CD4-positive, alpha-beta T cell (primary cell): ENCODE data around the gene CD109. TPM values are rescaled to one million over a fixed set of nuclear protein-coding genes. Genes with fewer than 3 reads are reported as not detected.
"Not testable (repeated sequence)": the region's sequence is repeated elsewhere in the genome, so short reads cannot be mapped to it uniquely, and the experiment has no call there.

ENCODE experiments used
- ATAC-seq: fragments of 200-7000 bp; cut with Tn5 transposase; one replicate; pipeline ENCODE4 v1.10.0; 2022; ENCODE audit warnings: mild to moderate bottlenecking; ENCODE audit not compliant: poor library complexity
- CTCF ChIA-PET: fragments of 350-600 bp; sonication (Branson Sonifier 250); formaldehyde crosslinking; loops from one replicate; lab custom pipeline; 2021; ENCODE audit warnings: antibody characterized with exemption, inconsistent platforms; lab: Charles Lee
- POLR2A ChIA-PET: fragments of 350-600 bp; sonication (Branson Sonifier 250); formaldehyde crosslinking; loops from one replicate; lab custom pipeline; 2021; ENCODE audit warnings: antibody characterized with exemption, inconsistent platforms; lab: Charles Lee
- DNase-seq, 14 experiments: peaks; one replicate each; pipeline ENCODE4 v3.0.0-alpha.2; 2013 to 2020; ENCODE audit warnings: mixed read lengths in 2 of 14
- H3K27ac ChIP-seq, 2 donors: one replicate each; pipeline versions ENCODE4 v1.5.1 to v1.7.0; 2013; ENCODE audit warnings: low read length in 2 of 2, low read depth in 1 of 2, mild to moderate bottlenecking in 1 of 2
- H3K27me3 ChIP-seq, 2 experiments: 1 replicate in 1 of 2; 2 replicates in 1 of 2; pipeline versions ENCODE4 v1.6.1 to v1.7.0; 2013; ENCODE audit warnings: low read length in 2 of 2, control low read depth in 1 of 2, mild to moderate bottlenecking in 1 of 2, moderate library complexity in 1 of 2; ENCODE audit not compliant: insufficient read depth in 2 of 2, control insufficient read depth in 1 of 2
- H3K36me3 ChIP-seq: one replicate; pipeline ENCODE4 v1.6.1; 2013; ENCODE audit warnings: low read length, control low read depth; ENCODE audit not compliant: insufficient read depth
- H3K4me1 ChIP-seq: one replicate; pipeline ENCODE4 v1.6.1; 2013; ENCODE audit warnings: low read length, control low read depth; ENCODE audit not compliant: insufficient read depth
- H3K4me3 ChIP-seq: one replicate; pipeline ENCODE4 v1.5.1; 2013; ENCODE audit warnings: mild to moderate bottlenecking, low read length, moderate library complexity
- H3K9me3 ChIP-seq, 2 experiments: 1 replicate in 1 of 2; 2 replicates in 1 of 2; pipeline versions ENCODE4 v1.6.1 to v1.7.0; 2013; ENCODE audit warnings: low read length in 2 of 2, mild to moderate bottlenecking in 2 of 2, control low read depth in 1 of 2, moderate library complexity in 1 of 2; ENCODE audit not compliant: control insufficient read depth in 1 of 2, insufficient read depth in 1 of 2
- H3K27ac Mint-ChIP-seq: one replicate; pipeline ENCODE4 v1.8.0; 2020; ENCODE audit warnings: mixed read lengths
- H3K27me3 Mint-ChIP-seq: one replicate; pipeline ENCODE4 v1.8.0; 2021; ENCODE audit warnings: mixed read lengths
- H3K36me3 Mint-ChIP-seq: one replicate; pipeline ENCODE4 v1.8.0; 2021; ENCODE audit warnings: low read depth, mixed read lengths
- H3K4me1 Mint-ChIP-seq: one replicate; pipeline ENCODE4 v1.8.0; 2021; ENCODE audit warnings: low read depth, mixed read lengths
- H3K4me3 Mint-ChIP-seq: one replicate; pipeline ENCODE4 v1.8.0; 2020; ENCODE audit warnings: mild to moderate bottlenecking, mixed read lengths
- H3K9me3 Mint-ChIP-seq: one replicate; pipeline ENCODE4 v1.8.0; 2020; ENCODE audit warnings: mixed read lengths
- intact Hi-C, 2 experiments: fragments of 100-400 bp; cut with DNase I in 1 of 2; cut with micrococcal nuclease in 1 of 2; formaldehyde crosslinking; loops; one replicate each; pipeline versions ENCODE4 v1.15.1 to v1.9.0; 2023 to 2025; cut with DNase I, micrococcal nuclease
- total RNA-seq, 174 experiments: library from RNA in 2 of 174; stranded (reverse) in 2 of 174; gene quantifications; one replicate each; pipeline ENCODE4 v1.2.3 and lab custom pipeline; 2021 to 2026
- TF ChIP-seq, protein P1 (sequence below): fragments of 200-600 bp; IDR thresholded peaks from one replicate; pipeline ENCODE4 v1.8.0; 2022; ENCODE audit warnings: antibody characterized with exemption, mild to moderate bottlenecking

CD109 gene
- total RNA-seq, 2 experiments from 2014 or later: 0.75 to 0.80 TPM

DNA sequence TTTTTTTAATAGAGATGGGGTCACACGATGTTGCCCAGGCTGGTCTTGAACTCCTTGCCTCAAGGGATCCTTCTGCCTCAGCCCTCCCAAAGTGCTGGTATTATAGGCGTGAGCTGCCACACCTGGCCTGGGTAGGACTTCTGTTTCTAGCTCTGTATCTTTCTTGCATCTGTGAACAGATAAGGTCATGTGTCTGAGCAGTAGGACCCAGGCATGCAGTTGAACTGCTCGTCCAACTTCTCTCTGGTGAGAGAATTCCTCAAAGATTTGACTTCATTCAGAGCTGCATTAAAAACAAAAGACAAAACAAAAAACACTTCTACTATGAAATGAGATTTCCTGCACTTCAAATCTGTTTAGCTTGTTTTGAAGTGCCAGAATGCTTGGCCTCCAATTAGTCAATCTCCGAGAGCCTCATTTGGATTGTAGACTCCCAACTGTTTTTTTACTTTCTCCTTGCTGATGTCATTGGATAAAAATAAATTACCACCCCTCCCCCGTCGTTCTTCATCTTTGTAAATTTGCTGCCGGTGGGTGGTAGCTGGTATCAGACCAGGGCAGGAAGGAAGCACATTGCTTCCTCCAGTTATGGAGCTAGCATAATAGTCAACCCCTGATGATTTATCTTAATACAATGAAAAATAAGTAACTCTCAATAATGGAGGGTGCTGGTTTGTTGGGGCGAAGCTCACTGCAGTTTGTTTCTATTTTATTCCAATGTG lies 17.6 kb downstream of the CD109 start:
- intact Hi-C loops: no loop called here
- Histone ChIP-seq H3K36me3 (no peaks in the 10 kb centered on the region), H3K27ac (no peak overlapping the region), H3K27me3 (no peaks in the 10 kb centered on the region), H3K4me1 (peaks cover 4% of the 10 kb centered on the region), H3K9me3 (no peaks in the 10 kb centered on the region), H3K4me3 (no peak overlapping the region)
- DNase-seq (no peak), ATAC-seq (no peak)
- CTCF ChIA-PET: interaction anchor here (0.6 to 1.0 kb wide), 2 partner anchors 20 to 462 kb away, joined by 3 read pairs; no protein-coding TSS in a partner anchor
- no peak overlapping the region for H3K4me3 Mint-ChIP-seq
- no peaks in the 10 kb centered on the region for H3K36me3 Mint-ChIP-seq
- POLR2A ChIA-PET: interaction anchor here (1.0 to 1.1 kb wide), 2 partner anchors 60 to 194 kb away, joined by 3 to 5 read pairs; partner anchors contain the start of gene SLC17A5
- TF ChIP-seq, protein P1, sequence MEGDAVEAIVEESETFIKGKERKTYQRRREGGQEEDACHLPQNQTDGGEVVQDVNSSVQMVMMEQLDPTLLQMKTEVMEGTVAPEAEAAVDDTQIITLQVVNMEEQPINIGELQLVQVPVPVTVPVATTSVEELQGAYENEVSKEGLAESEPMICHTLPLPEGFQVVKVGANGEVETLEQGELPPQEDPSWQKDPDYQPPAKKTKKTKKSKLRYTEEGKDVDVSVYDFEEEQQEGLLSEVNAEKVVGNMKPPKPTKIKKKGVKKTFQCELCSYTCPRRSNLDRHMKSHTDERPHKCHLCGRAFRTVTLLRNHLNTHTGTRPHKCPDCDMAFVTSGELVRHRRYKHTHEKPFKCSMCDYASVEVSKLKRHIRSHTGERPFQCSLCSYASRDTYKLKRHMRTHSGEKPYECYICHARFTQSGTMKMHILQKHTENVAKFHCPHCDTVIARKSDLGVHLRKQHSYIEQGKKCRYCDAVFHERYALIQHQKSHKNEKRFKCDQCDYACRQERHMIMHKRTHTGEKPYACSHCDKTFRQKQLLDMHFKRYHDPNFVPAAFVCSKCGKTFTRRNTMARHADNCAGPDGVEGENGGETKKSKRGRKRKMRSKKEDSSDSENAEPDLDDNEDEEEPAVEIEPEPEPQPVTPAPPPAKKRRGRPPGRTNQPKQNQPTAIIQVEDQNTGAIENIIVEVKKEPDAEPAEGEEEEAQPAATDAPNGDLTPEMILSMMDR: no peak
- no peaks in the 10 kb centered on the region for H3K9me3 Mint-ChIP-seq
- peaks cover 20% of the 10 kb centered on the region for H3K4me1 Mint-ChIP-seq
- no peak overlapping the region for H3K27ac Mint-ChIP-seq
- H3K27me3 Mint-ChIP-seq: no peaks in the 10 kb centered on the region

GRCh38 chr6:73715111-73715508 lies 19.1 kb downstream of the CD109 start:
- H3K36me3 ChIP-seq, H3K36me3 Mint-ChIP-seq, H3K4me3 ChIP-seq, H3K27me3 ChIP-seq, H3K9me3 Mint-ChIP-seq, ATAC-seq, CTCF ChIA-PET, H3K27ac Mint-ChIP-seq, intact Hi-C loops, H3K4me3 Mint-ChIP-seq, POLR2A ChIA-PET, H3K4me1 ChIP-seq, H3K27ac ChIP-seq, H3K9me3 ChIP-seq, H3K27me3 Mint-ChIP-seq: not testable (repeated sequence)
- peak in 1 of 14 experiments; percentile 25 for DNase-seq
- peaks cover 20% of the 10 kb centered on the region for H3K4me1 Mint-ChIP-seq

DNA sequence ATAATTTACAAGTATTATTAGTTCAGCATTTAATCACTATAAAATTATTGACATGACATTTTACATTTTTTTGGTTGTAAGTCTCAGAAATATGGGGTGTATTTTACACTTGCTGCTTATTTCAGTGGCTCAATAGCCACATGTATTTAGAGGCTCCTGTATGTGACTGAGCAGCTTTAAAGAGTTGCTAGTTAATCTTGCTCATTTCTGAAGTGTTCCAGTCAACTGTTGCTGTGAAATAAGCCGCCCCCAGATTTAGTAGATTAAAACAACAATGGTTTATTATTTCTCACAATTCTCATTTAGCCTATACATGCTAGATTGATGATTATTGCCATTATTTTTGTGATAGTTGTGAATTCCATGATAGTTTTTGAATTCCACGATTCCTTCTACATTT lies 23.0 kb downstream of the CD109 start:
- Mint-ChIP-seq H3K27ac (no peak overlapping the region), H3K4me1 (peaks cover 14% of the 10 kb centered on the region), H3K27me3 (no peaks in the 10 kb centered on the region), H3K9me3 (no peaks in the 10 kb centered on the region), H3K4me3 (no peak overlapping the region), H3K36me3 (no peaks in the 10 kb centered on the region)
- TF ChIP-seq, protein P1: no peak
- H3K27me3 ChIP-seq: no peaks in the 10 kb centered on the region
- ChIA-PET CTCF (no interaction called here), POLR2A (no interaction called here)
- no peak overlapping the region for H3K27ac ChIP-seq
- no peaks in the 10 kb centered on the region for H3K9me3 ChIP-seq
- intact Hi-C loops: no loop called here
- ATAC-seq (no peak), DNase-seq (no peak)
- H3K4me3 ChIP-seq: no peak overlapping the region
- H3K4me1 ChIP-seq: peaks cover 3% of the 10 kb centered on the region
- H3K36me3 ChIP-seq: no peaks in the 10 kb centered on the region
